OCI-LY3 (cell line): ENCODE measurements around the gene HIBADH.

ENCODE experiments used
- H2AFZ ChIP-seq: fragments of 200-600, 300-600 bp; shearing (Covaris generic); 2 replicates; pipeline ENCODE4 v1.6.0; 2014; ENCODE audit warnings: antibody characterized with exemption, low read depth, low read length
- H3K27ac ChIP-seq: fragments of 200-600, 300-600 bp; sonication (generic); 2 replicates; pipeline ENCODE4 v1.5.1; 2014; ENCODE audit warnings: mild to moderate bottlenecking, low read length, moderate library complexity, mixed read lengths
- H3K27me3 ChIP-seq: fragments of 200-600, 300-600 bp; sonication (generic); 2 replicates; pipeline ENCODE4 v1.6.1; 2014; ENCODE audit warnings: low read depth, low read length, mixed read lengths
- H3K36me3 ChIP-seq: fragments of 200-600, 300-600 bp; sonication (generic); replicated peaks from 2 replicates; pipeline ENCODE3; 2014; ENCODE audit warnings: low read depth, low read length, mixed read lengths
- H3K4me1 ChIP-seq: fragments of 300-600, 200-600 bp; sonication (generic); 2 replicates; pipeline ENCODE4 v1.6.1; 2014; ENCODE audit warnings: low read length, mixed read lengths
- H3K4me2 ChIP-seq: fragments of 200-600, 300-600 bp; sonication (generic); 2 replicates; pipeline ENCODE4 v1.6.1; 2014; ENCODE audit warnings: low read length, mixed read lengths
- H3K4me3 ChIP-seq: fragments of 300-600, 200-600 bp; sonication (generic); 2 replicates; pipeline ENCODE4 v1.5.1; 2014; ENCODE audit warnings: antibody characterized with exemption, mild to moderate bottlenecking, low read length, moderate library complexity
- H3K79me2 ChIP-seq: fragments of 300-600, 200-600 bp; shearing (Covaris generic); 2 replicates; pipeline ENCODE4 v1.6.1; 2014; ENCODE audit warnings: mild to moderate bottlenecking, low read length, mixed read lengths
- H3K9ac ChIP-seq: fragments of 300-600, 200-600 bp; shearing (Covaris generic); 2 replicates; pipeline ENCODE4 v1.6.0; 2014; ENCODE audit warnings: mild to moderate bottlenecking, low read length, moderate library complexity
- H3K9me3 ChIP-seq: fragments of 200-600, 300-600 bp; shearing (Covaris generic); 2 replicates; pipeline ENCODE4 v1.6.1; 2014; ENCODE audit warnings: low read length, mixed read lengths; ENCODE audit not compliant: insufficient read depth
- H4K20me1 ChIP-seq: fragments of 200-600, 300-600 bp; sonication (generic); 2 replicates; pipeline ENCODE4 v1.6.1; 2016; ENCODE audit warnings: low read length, mixed read lengths; ENCODE audit not compliant: insufficient read depth
- EZH2phosphoT487 ChIP-seq: fragments of 200-600 bp; shearing (Covaris generic); IDR thresholded peaks from 2 replicates; pipeline ENCODE4 v1.6.1; 2018; ENCODE audit warnings: antibody characterized with exemption, mixed run types, low read depth
- TF ChIP-seq, protein P1 (sequence below): fragments of 200-600, 300-600 bp; sonication (generic); IDR thresholded peaks from 2 replicates; pipeline ENCODE4 v1.5.1; 2014; ENCODE audit warnings: antibody characterized with exemption, low read length, low read depth

HIBADH gene

DNA sequence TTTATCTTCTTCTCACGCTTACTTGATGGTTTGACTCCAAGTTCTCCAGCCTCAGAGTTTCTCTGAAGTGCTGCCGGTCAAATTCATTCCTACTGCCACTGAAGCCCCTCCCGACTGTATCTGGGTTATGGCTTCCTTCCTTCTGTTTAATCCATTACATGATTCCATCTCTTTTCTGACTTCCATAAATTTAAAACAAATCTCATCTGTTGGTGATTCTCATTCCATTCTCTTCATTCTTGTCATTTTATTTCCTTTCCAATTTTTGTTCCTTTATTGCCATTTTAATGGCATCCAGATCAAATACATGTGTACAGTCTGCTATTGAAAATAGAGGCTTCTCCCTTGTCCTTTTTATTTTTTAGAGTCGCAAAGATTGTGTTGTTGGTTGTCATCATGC lies 25.4 kb upstream of the HIBADH start:
- no peaks in the 10 kb centered on the region for H3K9me3 ChIP-seq
- no peak overlapping the region for H3K27ac ChIP-seq
- no peaks in the 10 kb centered on the region for H3K4me1 ChIP-seq
- TF ChIP-seq, protein P1, sequence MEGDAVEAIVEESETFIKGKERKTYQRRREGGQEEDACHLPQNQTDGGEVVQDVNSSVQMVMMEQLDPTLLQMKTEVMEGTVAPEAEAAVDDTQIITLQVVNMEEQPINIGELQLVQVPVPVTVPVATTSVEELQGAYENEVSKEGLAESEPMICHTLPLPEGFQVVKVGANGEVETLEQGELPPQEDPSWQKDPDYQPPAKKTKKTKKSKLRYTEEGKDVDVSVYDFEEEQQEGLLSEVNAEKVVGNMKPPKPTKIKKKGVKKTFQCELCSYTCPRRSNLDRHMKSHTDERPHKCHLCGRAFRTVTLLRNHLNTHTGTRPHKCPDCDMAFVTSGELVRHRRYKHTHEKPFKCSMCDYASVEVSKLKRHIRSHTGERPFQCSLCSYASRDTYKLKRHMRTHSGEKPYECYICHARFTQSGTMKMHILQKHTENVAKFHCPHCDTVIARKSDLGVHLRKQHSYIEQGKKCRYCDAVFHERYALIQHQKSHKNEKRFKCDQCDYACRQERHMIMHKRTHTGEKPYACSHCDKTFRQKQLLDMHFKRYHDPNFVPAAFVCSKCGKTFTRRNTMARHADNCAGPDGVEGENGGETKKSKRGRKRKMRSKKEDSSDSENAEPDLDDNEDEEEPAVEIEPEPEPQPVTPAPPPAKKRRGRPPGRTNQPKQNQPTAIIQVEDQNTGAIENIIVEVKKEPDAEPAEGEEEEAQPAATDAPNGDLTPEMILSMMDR, result no peak
- TF ChIP-seq EZH2phosphoT487, result no peak
- no peaks in the 10 kb centered on the region for H3K36me3 ChIP-seq
- no peak overlapping the region for H2AFZ ChIP-seq
- H3K27me3 ChIP-seq, result no peaks in the 10 kb centered on the region
- H3K79me2 ChIP-seq, result no peaks in the 10 kb centered on the region
- H3K4me2 ChIP-seq, result no peak overlapping the region
- no peaks in the 10 kb centered on the region for H4K20me1 ChIP-seq
- H3K9ac ChIP-seq, result no peak overlapping the region
- H3K4me3 ChIP-seq, result no peak overlapping the region

- H3K36me3 ChIP-seq, result no peaks in the 10 kb centered on the region
- no peak overlapping the region for H3K4me3 ChIP-seq
- no peaks in the 10 kb centered on the region for H3K9me3 ChIP-seq
- H2AFZ ChIP-seq, result no peak overlapping the region
- no peaks in the 10 kb centered on the region for H4K20me1 ChIP-seq
- TF ChIP-seq, protein P1, result no peak
- no peak for TF ChIP-seq EZH2phosphoT487
- H3K4me1 ChIP-seq, result no peaks in the 10 kb centered on the region
- H3K27ac ChIP-seq, result no peak overlapping the region
- no peaks in the 10 kb centered on the region for H3K79me2 ChIP-seq
- H3K27me3 ChIP-seq, result no peaks in the 10 kb centered on the region
- no peak overlapping the region for H3K9ac ChIP-seq
- no peak overlapping the region for H3K4me2 ChIP-seq
Observed at GRCh38 chr7:27686315-27686714, 23.6 kb upstream of the HIBADH start.

- Histone ChIP-seq H3K4me2 (no peak overlapping the region), H3K27ac (no peak overlapping the region)
Observed at GRCh38 chr7:27685893-27686292, 23.2 kb upstream of the HIBADH start.

GRCh38 chr7:27685209-27685608 lies 22.5 kb upstream of the HIBADH start:
- Histone ChIP-seq H3K9ac (no peak overlapping the region), H3K27me3 (no peaks in the 10 kb centered on the region), H3K36me3 (no peaks in the 10 kb centered on the region), H3K9me3 (no peaks in the 10 kb centered on the region), H2AFZ (no peak overlapping the region), H3K4me2 (no peak overlapping the region), H3K27ac (no peak overlapping the region), H3K4me3 (no peak overlapping the region), H3K79me2 (no peaks in the 10 kb centered on the region), H3K4me1 (no peaks in the 10 kb centered on the region), H4K20me1 (no peaks in the 10 kb centered on the region)
- no peak for TF ChIP-seq EZH2phosphoT487
- TF ChIP-seq, protein P1, result no peak

More at GRCh38 chr7:27685893-27686292, 23.2 kb upstream of the HIBADH start:
- H3K4me3 ChIP-seq, result no peak overlapping the region
- no peaks in the 10 kb centered on the region for H3K36me3 ChIP-seq
- no peaks in the 10 kb centered on the region for H3K79me2 ChIP-seq
- H3K9ac ChIP-seq, result no peak overlapping the region
- no peaks in the 10 kb centered on the region for H4K20me1 ChIP-seq
- H2AFZ ChIP-seq, result no peak overlapping the region
- H3K27me3 ChIP-seq, result no peaks in the 10 kb centered on the region
- TF ChIP-seq, protein P1, result no peak
- TF ChIP-seq EZH2phosphoT487, result no peak
- H3K9me3 ChIP-seq, result no peaks in the 10 kb centered on the region
- H3K4me1 ChIP-seq, result no peaks in the 10 kb centered on the region
